Neural crest cell (in vitro differentiated cells): ENCODE results near the gene PDHX. TPM values are rescaled to one million over a fixed set of nuclear protein-coding genes. Genes with fewer than 3 reads are reported as not detected.

Experiments
- DNase-seq: peaks from one replicate; pipeline ENCODE4 v3.0.0; 2021; ENCODE audit warnings: low read depth, mixed read lengths, low spot score
- H3K27ac Mint-ChIP-seq: one replicate; pipeline ENCODE4 v1.8.0; 2021; ENCODE audit warnings: mild to moderate bottlenecking, mixed read lengths; ENCODE audit not compliant: unreplicated experiment
- H3K27me3 Mint-ChIP-seq: 2 replicates; pipeline ENCODE4 v1.8.0; 2021; ENCODE audit warnings: low read depth, mild to moderate bottlenecking, mixed read lengths
- H3K36me3 Mint-ChIP-seq: 2 replicates; pipeline ENCODE4 v1.8.0; 2021; ENCODE audit warnings: low read depth, mild to moderate bottlenecking, mixed read lengths
- H3K4me1 Mint-ChIP-seq: 2 replicates; pipeline ENCODE4 v1.8.0; 2021; ENCODE audit warnings: mixed read lengths
- H3K4me3 Mint-ChIP-seq: one replicate; pipeline ENCODE4 v1.8.0; 2021; ENCODE audit warnings: mild to moderate bottlenecking, mixed read lengths
- H3K9me3 Mint-ChIP-seq: 2 replicates; pipeline ENCODE4 v1.8.0; 2021; ENCODE audit warnings: mixed read lengths
- CTCF ChIP-seq: fragments of 200-600 bp; sonication (generic); conservative IDR thresholded peaks from 2 replicates; pipeline ENCODE4 v1.5.0; 2021; ENCODE audit warnings: antibody characterized with exemption, mild to moderate bottlenecking
- total RNA-seq: library from RNA; stranded (reverse); gene quantifications from 2 replicates; pipeline ENCODE4 v1.2.1, GENCODE V29; 2021

The PDHX gene
- total RNA-seq, 1 donor from 2014 or later = 38.6 TPM

GRCh38 chr11:34904421-34904955 is 11.9 kb upstream of the PDHX start:
- peaks cover 30% of the 10 kb centered on the region for H3K9me3 Mint-ChIP-seq
- no peak overlapping the region for H3K4me3 Mint-ChIP-seq
- H3K27me3 Mint-ChIP-seq = no peaks in the 10 kb centered on the region
- DNase-seq = no peak
- H3K4me1 Mint-ChIP-seq = no peaks in the 10 kb centered on the region
- TF ChIP-seq CTCF = no peak
- no peak overlapping the region for H3K27ac Mint-ChIP-seq
- H3K36me3 Mint-ChIP-seq = peaks cover 64% of the 10 kb centered on the region

GRCh38 chr11:34905666-34906065 is 10.8 kb upstream of the PDHX start:
- Mint-ChIP-seq H3K36me3 (peaks cover 52% of the 10 kb centered on the region), H3K27me3 (no peaks in the 10 kb centered on the region), H3K4me1 (no peaks in the 10 kb centered on the region), H3K27ac (no peak overlapping the region), H3K9me3 (peaks cover 24% of the 10 kb centered on the region), H3K4me3 (no peak overlapping the region)
- TF ChIP-seq CTCF = no peak
- DNase-seq = no peak

- Mint-ChIP-seq H3K27me3 (no peaks in the 10 kb centered on the region), H3K4me3 (no peak overlapping the region), H3K27ac (no peak overlapping the region), H3K36me3 (peaks cover 43% of the 10 kb centered on the region), H3K9me3 (peaks cover 24% of the 10 kb centered on the region), H3K4me1 (no peaks in the 10 kb centered on the region)
- no peak for DNase-seq
- no peak for TF ChIP-seq CTCF
Measured at GRCh38 chr11:34907934-34908593, 8.4 kb upstream of the PDHX start.

GRCh38 chr11:34909415-34909814 is 7.0 kb upstream of the PDHX start:
- Mint-ChIP-seq H3K4me3 (no peak overlapping the region), H3K4me1 (peaks cover 5% of the 10 kb centered on the region), H3K36me3 (peaks cover 43% of the 10 kb centered on the region), H3K27ac (no peak overlapping the region), H3K27me3 (no peaks in the 10 kb centered on the region), H3K9me3 (peaks cover 21% of the 10 kb centered on the region)
- DNase-seq = no peak
- no peak for TF ChIP-seq CTCF

GRCh38 chr11:34909955-34910354 is 6.5 kb upstream of the PDHX start:
- Mint-ChIP-seq H3K9me3 (peaks cover 15% of the 10 kb centered on the region), H3K4me1 (peaks cover 6% of the 10 kb centered on the region), H3K4me3 (no peak overlapping the region), H3K36me3 (peaks cover 38% of the 10 kb centered on the region), H3K27me3 (no peaks in the 10 kb centered on the region), H3K27ac (no peak overlapping the region)
- no peak for TF ChIP-seq CTCF
- no peak for DNase-seq
